OCI-LY3 (cell line): ENCODE results near the gene CMTR1.

Experiments used
- H2AFZ ChIP-seq: fragments of 200-600, 300-600 bp; shearing (Covaris generic); 2 replicates; pipeline ENCODE4 v1.6.0; 2014; ENCODE audit warnings: antibody characterized with exemption, low read depth, low read length
- H3K27ac ChIP-seq: fragments of 200-600, 300-600 bp; sonication (generic); 2 replicates; pipeline ENCODE4 v1.5.1; 2014; ENCODE audit warnings: mild to moderate bottlenecking, low read length, moderate library complexity, mixed read lengths
- H3K27me3 ChIP-seq: fragments of 200-600, 300-600 bp; sonication (generic); 2 replicates; pipeline ENCODE4 v1.6.1; 2014; ENCODE audit warnings: low read depth, low read length, mixed read lengths
- H3K36me3 ChIP-seq: fragments of 200-600, 300-600 bp; sonication (generic); replicated peaks from 2 replicates; pipeline ENCODE3; 2014; ENCODE audit warnings: low read depth, low read length, mixed read lengths
- H3K4me1 ChIP-seq: fragments of 300-600, 200-600 bp; sonication (generic); 2 replicates; pipeline ENCODE4 v1.6.1; 2014; ENCODE audit warnings: low read length, mixed read lengths
- H3K4me2 ChIP-seq: fragments of 200-600, 300-600 bp; sonication (generic); 2 replicates; pipeline ENCODE4 v1.6.1; 2014; ENCODE audit warnings: low read length, mixed read lengths
- H3K4me3 ChIP-seq: fragments of 300-600, 200-600 bp; sonication (generic); 2 replicates; pipeline ENCODE4 v1.5.1; 2014; ENCODE audit warnings: antibody characterized with exemption, mild to moderate bottlenecking, low read length, moderate library complexity
- H3K79me2 ChIP-seq: fragments of 300-600, 200-600 bp; shearing (Covaris generic); 2 replicates; pipeline ENCODE4 v1.6.1; 2014; ENCODE audit warnings: mild to moderate bottlenecking, low read length, mixed read lengths
- H3K9ac ChIP-seq: fragments of 300-600, 200-600 bp; shearing (Covaris generic); 2 replicates; pipeline ENCODE4 v1.6.0; 2014; ENCODE audit warnings: mild to moderate bottlenecking, low read length, moderate library complexity
- H3K9me3 ChIP-seq: fragments of 200-600, 300-600 bp; shearing (Covaris generic); 2 replicates; pipeline ENCODE4 v1.6.1; 2014; ENCODE audit warnings: low read length, mixed read lengths; ENCODE audit not compliant: insufficient read depth
- H4K20me1 ChIP-seq: fragments of 200-600, 300-600 bp; sonication (generic); 2 replicates; pipeline ENCODE4 v1.6.1; 2016; ENCODE audit warnings: low read length, mixed read lengths; ENCODE audit not compliant: insufficient read depth
- CTCF ChIP-seq: fragments of 200-600, 300-600 bp; sonication (generic); IDR thresholded peaks from 2 replicates; pipeline ENCODE4 v1.5.1; 2014; ENCODE audit warnings: antibody characterized with exemption, low read length, low read depth
- EZH2phosphoT487 ChIP-seq: fragments of 200-600 bp; shearing (Covaris generic); IDR thresholded peaks from 2 replicates; pipeline ENCODE4 v1.6.1; 2018; ENCODE audit warnings: antibody characterized with exemption, mixed run types, low read depth

The CMTR1 gene

GRCh38 chr6:37432916-37433656 lies at the start of gene CMTR1:
TSS of gene CMTR1 (plus strand) at chr6:37433221. CDS start at chr6:37435630, 2,409 bp downstream.
- Histone ChIP-seq H3K4me2 (peak within 1 kb of the TSS; percentile 91), H3K9me3 (no peaks in the 10 kb centered on the region), H3K27me3 (no peaks in the 10 kb centered on the region), H2AFZ (peak within 1 kb of the TSS; percentile 96), H3K79me2 (peaks cover 34% of the 10 kb centered on the region), H3K4me3 (peak within 1 kb of the TSS; percentile 91), H3K36me3 (peaks cover 19% of the 10 kb centered on the region), H3K4me1 (peaks cover 21% of the 10 kb centered on the region), H3K9ac (peak within 1 kb of the TSS; percentile 91), H3K27ac (peak within 1 kb of the TSS; percentile 89), H4K20me1 (no peaks in the 10 kb centered on the region; the same call in 1 of the 2 replicates)
- TF ChIP-seq EZH2phosphoT487 = no peak
- no peak for TF ChIP-seq CTCF

- no peak overlapping the region for H3K4me3 ChIP-seq
- no peak for TF ChIP-seq EZH2phosphoT487
- no peak for TF ChIP-seq CTCF
Observed at GRCh38 chr6:37388578-37388977, 44.4 kb upstream of the CMTR1 start.

GRCh38 chr6:37389857-37390256 lies 43.2 kb upstream of the CMTR1 start:
- no peaks in the 10 kb centered on the region for H3K27me3 ChIP-seq
- no peak overlapping the region for H3K4me3 ChIP-seq
- H3K4me2 ChIP-seq = no peak overlapping the region
- TF ChIP-seq CTCF (no peak), EZH2phosphoT487 (no peak)
- H2AFZ ChIP-seq = no peak overlapping the region
- no peak overlapping the region for H3K27ac ChIP-seq
- H3K9ac ChIP-seq = no peak overlapping the region
- no peaks in the 10 kb centered on the region for H3K9me3 ChIP-seq
- H3K4me1 ChIP-seq = 0 out of 2 replicates have a peak, but pooled peaks cover 5% of the 10 kb centered on the region
- H3K36me3 ChIP-seq = peaks cover 52% of the 10 kb centered on the region
- no peaks in the 10 kb centered on the region for H3K79me2 ChIP-seq
- no peaks in the 10 kb centered on the region for H4K20me1 ChIP-seq

More at GRCh38 chr6:37388578-37388977, 44.4 kb upstream of the CMTR1 start:
- Histone ChIP-seq H3K36me3 (peaks cover 51% of the 10 kb centered on the region), H3K9ac (no peak overlapping the region), H3K79me2 (no peaks in the 10 kb centered on the region), H2AFZ (no peak overlapping the region), H3K27ac (no peak overlapping the region), H3K9me3 (no peaks in the 10 kb centered on the region), H4K20me1 (no peaks in the 10 kb centered on the region), H3K27me3 (no peaks in the 10 kb centered on the region), H3K4me2 (no peak overlapping the region), H3K4me1 (0 out of 2 replicates have a peak, but pooled peaks cover 5% of the 10 kb centered on the region)

- Histone ChIP-seq H4K20me1 (no peaks in the 10 kb centered on the region), H2AFZ (no peak overlapping the region), H3K9ac (no peak overlapping the region), H3K4me1 (0 out of 2 replicates have a peak, but pooled peaks cover 5% of the 10 kb centered on the region), H3K36me3 (peaks cover 54% of the 10 kb centered on the region), H3K27me3 (no peaks in the 10 kb centered on the region), H3K79me2 (no peaks in the 10 kb centered on the region), H3K27ac (no peak overlapping the region), H3K4me2 (no peak overlapping the region), H3K9me3 (no peaks in the 10 kb centered on the region), H3K4me3 (no peak overlapping the region)
- TF ChIP-seq EZH2phosphoT487 (no peak), CTCF (no peak)
Observed at GRCh38 chr6:37391120-37391519, 41.9 kb upstream of the CMTR1 start.
